NOMO-1 treated with DMSO at 0.1 percent for 48 hours (cell line): ENCODE results near the gene PDAP1.
A peak's percentile ranks its signal among the peaks of the same experiment; 100 is the strongest.
"Not testable (repeated sequence)": the region's sequence is repeated elsewhere in the genome, so short reads cannot be mapped to it uniquely, and the experiment has no call there.

ENCODE experiments used
- DNase-seq: peaks from one replicate; lab custom pipeline; 2025; ENCODE audit not compliant: unreplicated experiment; lab: John Stamatoyannopoulos, UW

PDAP1 gene

GRCh38 chr7:99380032-99380822 lies 28.2 kb downstream of the PDAP1 start:
- peak; percentile 100 for DNase-seq

DNA sequence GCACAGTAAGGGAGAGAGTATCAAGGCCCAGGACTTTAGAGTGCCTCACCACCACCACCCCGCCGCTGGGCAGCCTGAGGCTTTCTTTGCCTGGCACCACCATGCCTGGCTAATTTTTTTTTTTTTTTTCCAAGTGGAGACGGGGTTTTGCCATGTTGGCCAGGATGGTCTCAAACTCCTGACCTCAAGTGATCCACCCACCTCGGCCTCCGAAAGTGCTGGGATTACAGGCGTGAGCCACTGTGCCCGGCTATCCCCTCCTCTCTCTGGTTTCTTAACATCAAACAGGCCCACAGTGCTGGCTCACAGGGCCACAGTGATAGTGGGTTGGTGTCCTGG lies 28.7 kb downstream of the PDAP1 start:
- DNase-seq = not testable (repeated sequence)

GRCh38 chr7:99379043-99379577 lies 29.3 kb downstream of the PDAP1 start:
- peak; percentile 99 for DNase-seq

GRCh38 chr7:99375070-99375807 lies 33.2 kb downstream of the PDAP1 start:
- peak; percentile 81 for DNase-seq

GRCh38 chr7:99374111-99375064 lies 34.0 kb downstream of the PDAP1 start, which contains the start of gene ARPC1B:
ARPC1B (plus strand) TSS chr7:99374730; CDS start chr7:99385715, 10,985 bp downstream.
- DNase-seq = peak; percentile 87

- no peak for DNase-seq
These were observed 35.0 kb downstream of the PDAP1 start for GRCh38 chr7:99373091-99374066.

- no peak for DNase-seq
These were observed 35.9 kb downstream of the PDAP1 start for GRCh38 chr7:99372275-99373090.

- DNase-seq = no peak
These were observed 36.9 kb downstream of the PDAP1 start for GRCh38 chr7:99371376-99371920.

- no peak for DNase-seq
These were observed 38.5 kb downstream of the PDAP1 start for GRCh38 chr7:99369767-99370391.

GRCh38 chr7:99368750-99369389 lies 39.5 kb downstream of the PDAP1 start:
- DNase-seq = no peak

- DNase-seq = no peak
These were observed 41.8 kb downstream of the PDAP1 start for GRCh38 chr7:99366646-99367045.

GRCh38 chr7:99365318-99366141 lies 42.9 kb downstream of the PDAP1 start:
- peak; percentile 23 for DNase-seq

DNA sequence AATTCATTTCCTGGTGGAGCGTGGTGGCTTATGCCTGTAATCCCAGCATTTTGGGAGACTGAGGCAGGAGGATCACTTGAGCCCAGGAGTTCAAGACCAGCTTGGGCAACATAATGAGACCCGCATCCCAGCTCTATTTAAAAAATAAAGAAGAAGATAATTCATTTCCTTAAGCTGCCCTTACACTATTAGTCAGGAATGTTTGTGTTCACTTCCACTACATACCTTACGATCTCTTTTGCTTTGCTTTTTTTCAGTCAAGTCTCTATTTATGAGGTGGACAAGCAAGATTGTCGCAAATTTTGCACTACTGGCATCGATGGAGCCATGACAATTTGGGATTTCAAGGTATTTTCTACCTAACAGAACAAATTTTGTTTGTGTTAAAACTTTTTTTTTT lies 45.1 kb downstream of the PDAP1 start:
- no peak for DNase-seq

DNA sequence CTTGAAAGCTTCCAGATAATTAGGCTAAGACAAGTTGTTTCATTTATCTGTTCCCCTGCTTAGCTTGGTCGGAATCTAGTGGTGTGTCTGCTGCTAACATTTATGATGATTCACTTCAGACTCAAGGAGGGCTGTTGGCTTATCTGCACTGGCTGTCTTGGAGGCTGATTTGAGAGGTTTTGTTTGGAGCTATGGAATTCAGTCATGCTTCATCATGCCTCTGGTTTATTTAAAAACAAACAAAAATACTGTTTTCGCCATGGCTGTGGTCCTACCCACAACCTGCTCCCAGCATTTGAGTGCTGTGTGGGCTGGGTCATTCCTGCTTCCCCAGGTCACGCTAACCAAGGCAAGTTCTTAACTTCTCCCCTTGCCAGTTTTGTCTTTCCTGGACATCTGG lies 45.6 kb downstream of the PDAP1 start:
- no peak for DNase-seq

DNA sequence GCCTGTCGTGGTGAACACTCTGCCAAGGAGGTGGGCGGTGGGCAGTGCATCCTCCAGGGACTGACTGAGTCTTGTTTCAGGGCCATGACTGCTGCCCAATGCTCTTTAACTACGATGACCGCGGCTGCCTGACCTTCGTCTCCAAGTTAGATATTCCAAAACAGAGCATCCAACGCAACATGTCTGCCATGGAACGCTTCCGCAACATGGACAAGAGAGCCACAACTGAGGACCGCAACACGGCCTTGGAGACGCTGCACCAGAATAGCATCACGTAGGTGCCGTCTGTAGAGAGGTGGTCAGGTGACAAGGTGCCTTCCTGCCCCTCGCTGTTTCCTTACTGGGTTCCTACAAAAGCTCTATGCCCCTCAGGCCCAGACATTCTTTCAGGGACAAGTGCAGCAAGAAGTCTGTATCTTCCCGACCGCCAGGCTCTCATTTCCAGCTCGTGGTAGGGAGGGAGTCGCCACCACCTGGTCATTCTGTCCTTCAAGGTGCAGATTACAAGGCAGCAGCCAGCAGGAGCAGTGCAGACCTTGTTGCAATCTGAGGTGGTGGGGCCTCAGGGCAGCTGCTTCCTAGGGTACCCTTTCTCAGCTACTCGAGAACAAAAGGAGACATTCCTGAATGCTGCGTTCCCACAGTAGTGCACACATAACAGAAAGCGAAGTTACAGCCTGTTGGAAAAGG lies 48.8 kb downstream of the PDAP1 start:
- DNase-seq = no peak

DNA sequence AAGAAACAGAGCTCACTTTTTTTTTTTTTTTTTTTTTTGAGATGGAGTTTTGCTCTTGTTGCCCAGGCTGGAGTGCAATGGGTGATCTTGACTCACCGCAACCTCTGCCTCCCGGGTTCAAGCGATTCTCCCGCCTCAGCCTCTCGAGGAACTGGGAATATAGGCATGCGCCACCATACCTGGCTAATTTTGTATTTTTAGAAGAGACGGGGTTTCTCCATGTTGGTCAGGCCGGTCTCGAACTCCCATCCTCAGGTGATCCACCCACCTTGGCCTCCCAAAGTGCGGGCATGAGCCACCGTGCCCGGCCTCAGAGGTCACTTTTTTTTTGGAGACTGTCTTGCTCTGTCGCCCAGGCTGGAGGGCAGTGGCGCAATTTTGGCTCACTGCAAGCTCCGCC lies 49.9 kb downstream of the PDAP1 start:
- not testable (repeated sequence) for DNase-seq
